Ovary (tissue), 9 donors: Measurements from ENCODE around the gene RNF40. TPM values are rescaled to one million over a fixed set of nuclear protein-coding genes. Genes with fewer than 3 reads are reported as not detected.

Source experiments
- DNase-seq, 5 donors: peaks; one replicate each; pipeline ENCODE4 v3.0.0-alpha.2; 2019 to 2020
- H3K27ac ChIP-seq, 2 donors: fragments of 200-600 bp; one replicate each; pipeline versions ENCODE4 v1.5.1 to v1.8.0; 2019 to 2022
- H3K27me3 ChIP-seq: fragments of 200-600 bp; one replicate; pipeline ENCODE4 v1.8.0; 2022
- H3K36me3 ChIP-seq: fragments of 200-600 bp; sonication (generic); one replicate; pipeline ENCODE4 v1.5.1; 2019
- H3K4me1 ChIP-seq: one replicate; pipeline ENCODE4 v1.8.1; 2013; ENCODE audit warnings: mild to moderate bottlenecking, moderate library complexity; ENCODE audit not compliant: insufficient read depth
- H3K4me3 ChIP-seq: fragments of 200-600 bp; sonication (generic); one replicate; pipeline ENCODE4 v1.5.1; 2017
- H3K9me3 ChIP-seq, 2 donors: fragments of 200-600 bp in 1 of 2; sonication (generic) in 1 of 2; one replicate each; pipeline versions ENCODE4 v1.5.1 to v1.8.1; 2013 to 2019; ENCODE audit warnings: mild to moderate bottlenecking in 1 of 2, moderate library complexity in 1 of 2
- EP300 ChIP-seq: sonication (generic); formaldehyde crosslinking; IDR thresholded peaks from one replicate; pipeline ENCODE4 v1.6.1; 2017; ENCODE audit warnings: antibody characterized with exemption
- POLR2A ChIP-seq: fragments of 450-650 bp; IDR thresholded peaks from one replicate; pipeline ENCODE4 v1.6.1; 2017; ENCODE audit warnings: antibody characterized with exemption, mild to moderate bottlenecking, moderate library complexity
- WGBS, 3 donors: extraction: QIAGEN DNeasy Blood & Tissue Kit in 1 of 3; methylation state at CpG; one replicate each; pipeline versions ENCODE4 v1.1.5 to v1.1.7; 2013 to 2017; 5-methylcytosine and 5-hydroxymethylcytosine counted together
- intact Hi-C, 4 donors: fragments of 100-400 bp; cut with DNase I; formaldehyde crosslinking; loops; one replicate each; pipeline versions ENCODE4 v1.11.0 to v1.15.1; 2022 to 2023
- polyA plus RNA-seq, 2 donors: library from polyadenylated mRNA; stranded (reverse); fragments of 200-250 nt in 1 of 2; fragments of 350-450 nt in 1 of 2; fragmentation: Illumina TruSeq in 1 of 2; extraction: RNeasy Lipid Tissue Mini Kit (QIAGEN cat#74804) in 1 of 2; gene quantifications; one replicate each; pipeline ENCODE4 v1.2.3, GENCODE V29; 2013 to 2014
- total RNA-seq, 7 donors: library from RNA; depleted of rRNA in 2 of 7; stranded (reverse); fragments of >200 nt in 2 of 7; fragmentation: NEBNext Ultra II Directional in 3 of 7; extraction: Animal tissue kit (Norgen Biotek cat#: 25700) in 3 of 7; gene quantifications; one replicate each; pipeline versions ENCODE4 v1.1.0 to v1.2.4, GENCODE V29; 2016 to 2023
- TF ChIP-seq, protein P1 (sequence below), 3 donors: fragments of 450-650 bp in 2 of 3; fragments of 200-600 bp in 1 of 3; IDR thresholded peaks; one replicate each; pipeline versions ENCODE4 v1.5.1 to v1.8.0; 2016 to 2022; ENCODE audit warnings: antibody characterized with exemption in 3 of 3, mild to moderate bottlenecking in 1 of 3
- donor health status: DM: no; HTN: no; CAD: no; lungs with moderate emphysema.
- donor health status: DM: no; HTN: no; CAD: no.
- donor health status: Bipolar disorder and iron deficiency.
- donor health status: DM: yes; HTN: yes; CAD: no.
- donor health status: DM: no; HTN: no; CAD: no.
- donor health status: DM: yes; HTN: yes; CAD: no.

The RNF40 gene
- total and polyA plus RNA-seq, 9 donors, result 67.2 to 143 (median 94.3) TPM

GRCh38 chr16:30720694-30721093, 41.4 kb upstream of the RNF40 start:
- no peaks in the 10 kb centered on the region for H3K27me3 ChIP-seq
- H3K9me3 ChIP-seq, result no peaks in the 10 kb centered on the region
- DNase-seq, result no peak
- TF ChIP-seq POLR2A, result no peak
- TF ChIP-seq EP300, result no peak
- TF ChIP-seq, protein P1, sequence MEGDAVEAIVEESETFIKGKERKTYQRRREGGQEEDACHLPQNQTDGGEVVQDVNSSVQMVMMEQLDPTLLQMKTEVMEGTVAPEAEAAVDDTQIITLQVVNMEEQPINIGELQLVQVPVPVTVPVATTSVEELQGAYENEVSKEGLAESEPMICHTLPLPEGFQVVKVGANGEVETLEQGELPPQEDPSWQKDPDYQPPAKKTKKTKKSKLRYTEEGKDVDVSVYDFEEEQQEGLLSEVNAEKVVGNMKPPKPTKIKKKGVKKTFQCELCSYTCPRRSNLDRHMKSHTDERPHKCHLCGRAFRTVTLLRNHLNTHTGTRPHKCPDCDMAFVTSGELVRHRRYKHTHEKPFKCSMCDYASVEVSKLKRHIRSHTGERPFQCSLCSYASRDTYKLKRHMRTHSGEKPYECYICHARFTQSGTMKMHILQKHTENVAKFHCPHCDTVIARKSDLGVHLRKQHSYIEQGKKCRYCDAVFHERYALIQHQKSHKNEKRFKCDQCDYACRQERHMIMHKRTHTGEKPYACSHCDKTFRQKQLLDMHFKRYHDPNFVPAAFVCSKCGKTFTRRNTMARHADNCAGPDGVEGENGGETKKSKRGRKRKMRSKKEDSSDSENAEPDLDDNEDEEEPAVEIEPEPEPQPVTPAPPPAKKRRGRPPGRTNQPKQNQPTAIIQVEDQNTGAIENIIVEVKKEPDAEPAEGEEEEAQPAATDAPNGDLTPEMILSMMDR (IDR thresholded peaks at IDR 0.05), result no peak
- peaks cover 2% of the 10 kb centered on the region for H3K36me3 ChIP-seq
- no peaks in the 10 kb centered on the region for H3K4me1 ChIP-seq
- no peak overlapping the region for H3K4me3 ChIP-seq
- H3K27ac ChIP-seq, result no peak overlapping the region
- intact Hi-C loops, result loop anchor here in 2 of 4 donors (10.0 kb wide), 2 partner anchors 64 to 586 kb away; partner anchors contain the start of gene ZNF629 (in 1 of the 2)
- WGBS, 3 donors, result 77 to 87% (median 78%) methylated on average over 8 to 9 of the region's 9 CpGs

GRCh38 chr16:30721167-30721566, 41.0 kb upstream of the RNF40 start:
- Histone ChIP-seq H3K27me3 (no peaks in the 10 kb centered on the region), H3K4me3 (no peak overlapping the region), H3K27ac (no peak overlapping the region), H3K4me1 (no peaks in the 10 kb centered on the region), H3K36me3 (peaks cover 2% of the 10 kb centered on the region), H3K9me3 (no peaks in the 10 kb centered on the region)
- no peak for DNase-seq
- TF ChIP-seq POLR2A (no peak), EP300 (no peak)
- TF ChIP-seq, protein P1 (IDR thresholded peaks at IDR 0.05), result no peak
- intact Hi-C loops, result loop anchor here in 2 of 4 donors (10.0 kb wide), 2 partner anchors 64 to 586 kb away; partner anchors contain the start of gene ZNF629 (in 1 of the 2)
- WGBS, 3 donors, result 93 to 96% (median 96%) methylated on average over 8 of the region's 8 CpGs

- H3K27ac ChIP-seq, result no peak overlapping the region
- 94 to 100% (median 98%) methylated on average over 1 of the region's 1 CpG for WGBS, 3 donors
- H3K36me3 ChIP-seq, result peaks cover 2% of the 10 kb centered on the region
- intact Hi-C loops, result loop anchor here in 2 of 4 donors (10.0 kb wide), 2 partner anchors 63 to 587 kb away; partner anchors contain the start of gene ZNF629 (in 1 of the 2)
- H3K4me1 ChIP-seq, result no peaks in the 10 kb centered on the region
- DNase-seq, result no peak
- TF ChIP-seq, protein P1 (IDR thresholded peaks at IDR 0.05), result no peak
- no peak for TF ChIP-seq EP300
- no peak for TF ChIP-seq POLR2A
- no peaks in the 10 kb centered on the region for H3K9me3 ChIP-seq
- no peaks in the 10 kb centered on the region for H3K27me3 ChIP-seq
- H3K4me3 ChIP-seq, result no peak overlapping the region
These were observed 40.5 kb upstream of the RNF40 start for GRCh38 chr16:30721606-30722005.

- H3K9me3 ChIP-seq, result no peaks in the 10 kb centered on the region
- 68 to 78% (median 77%) methylated on average over 6 of the region's 6 CpGs for WGBS, 3 donors
- TF ChIP-seq, protein P1 (IDR thresholded peaks at IDR 0.05), result no peak
- TF ChIP-seq EP300 (no peak), POLR2A (no peak)
- intact Hi-C loops, result loop anchor here in 2 of 4 donors (10.0 kb wide), 2 partner anchors 62 to 588 kb away; partner anchors contain the start of gene ZNF629 (in 1 of the 2)
- H3K4me1 ChIP-seq, result no peaks in the 10 kb centered on the region
- H3K27me3 ChIP-seq, result no peaks in the 10 kb centered on the region
- H3K4me3 ChIP-seq, result no peak overlapping the region
- DNase-seq, result no peak
- no peak overlapping the region for H3K27ac ChIP-seq
- H3K36me3 ChIP-seq, result peaks cover 2% of the 10 kb centered on the region
These were observed 39.7 kb upstream of the RNF40 start for GRCh38 chr16:30722443-30722842.
